ENCODE measurements around the gene C2CD2.

GRCh38 chr21:41836166-41837015 is 117.4 kb downstream of the C2CD2 start:
- TF ChIP-seq POLR2A (IDR thresholded peaks at IDR 0.05; ENCODE audit: low read depth, low read length) (no peak), POLR2AphosphoS5 (IDR thresholded peaks at IDR 0.05; ENCODE audit: low read depth, low read length) (no peak), TAF1 (IDR thresholded peaks at IDR 0.05; ENCODE audit: borderline replicate concordance, low read depth, low read length) (no peak)

All from GM12892 (cell line).